GM12875 (cell line): ENCODE measurements around the gene MRPL52.
"Not testable (repeated sequence)": the region's sequence is repeated elsewhere in the genome, so short reads cannot be mapped to it uniquely, and the experiment has no call there.

Experiments used
- H3K4me3 ChIP-seq: one replicate; pipeline ENCODE4 v1.5.1; 2011; ENCODE audit warnings: low read depth, low read length, control low read depth
- TF ChIP-seq, protein P1 (sequence below): IDR thresholded peaks from 2 replicates; pipeline ENCODE4 v1.5.1; 2011; ENCODE audit warnings: low read depth, mild to moderate bottlenecking, control low read depth, inconsistent platforms, low read length, moderate library complexity, borderline replicate concordance; ENCODE audit not compliant: insufficient read depth

MRPL52 gene

DNA sequence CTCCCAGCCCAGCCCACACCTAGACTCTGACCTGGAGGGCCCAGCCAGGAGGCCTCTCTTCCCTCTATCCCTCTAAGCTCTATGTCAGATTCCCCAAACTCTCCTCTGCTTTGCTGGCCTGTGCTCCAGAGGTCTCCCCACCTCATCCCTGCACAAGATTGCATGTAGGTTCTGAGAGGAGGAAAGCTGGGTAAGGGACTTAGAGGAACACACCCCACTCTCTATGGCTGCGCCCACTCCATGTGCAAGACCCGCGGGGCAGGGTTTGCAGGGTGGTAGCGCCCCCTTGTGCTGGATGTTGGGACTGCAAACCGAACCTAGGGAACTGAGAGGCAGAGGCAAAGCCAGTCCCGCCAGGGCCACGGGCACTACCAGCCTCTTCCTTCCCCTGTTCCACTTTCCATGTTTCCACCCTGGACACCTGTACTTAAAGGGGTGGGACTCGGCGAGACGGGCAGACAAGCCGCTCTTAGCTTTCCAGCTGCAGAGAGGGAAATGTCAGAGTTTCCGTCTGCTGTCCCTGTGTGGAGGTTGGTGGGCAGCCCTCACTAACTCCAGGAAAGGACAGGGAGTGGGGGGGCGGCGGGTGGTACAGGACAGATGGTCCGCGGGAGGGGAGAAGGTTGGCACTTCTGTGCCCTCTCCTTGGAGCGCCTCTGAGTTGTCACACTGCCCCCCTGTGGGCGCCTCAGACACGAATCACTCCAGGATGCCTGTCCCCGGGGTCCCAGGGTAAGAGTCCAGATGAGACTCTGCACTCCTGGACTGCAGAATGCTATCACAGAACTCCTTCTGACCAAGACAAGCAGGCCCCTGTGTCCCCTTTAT, 23.5 kb downstream of the MRPL52 start:
- TF ChIP-seq, protein P1, sequence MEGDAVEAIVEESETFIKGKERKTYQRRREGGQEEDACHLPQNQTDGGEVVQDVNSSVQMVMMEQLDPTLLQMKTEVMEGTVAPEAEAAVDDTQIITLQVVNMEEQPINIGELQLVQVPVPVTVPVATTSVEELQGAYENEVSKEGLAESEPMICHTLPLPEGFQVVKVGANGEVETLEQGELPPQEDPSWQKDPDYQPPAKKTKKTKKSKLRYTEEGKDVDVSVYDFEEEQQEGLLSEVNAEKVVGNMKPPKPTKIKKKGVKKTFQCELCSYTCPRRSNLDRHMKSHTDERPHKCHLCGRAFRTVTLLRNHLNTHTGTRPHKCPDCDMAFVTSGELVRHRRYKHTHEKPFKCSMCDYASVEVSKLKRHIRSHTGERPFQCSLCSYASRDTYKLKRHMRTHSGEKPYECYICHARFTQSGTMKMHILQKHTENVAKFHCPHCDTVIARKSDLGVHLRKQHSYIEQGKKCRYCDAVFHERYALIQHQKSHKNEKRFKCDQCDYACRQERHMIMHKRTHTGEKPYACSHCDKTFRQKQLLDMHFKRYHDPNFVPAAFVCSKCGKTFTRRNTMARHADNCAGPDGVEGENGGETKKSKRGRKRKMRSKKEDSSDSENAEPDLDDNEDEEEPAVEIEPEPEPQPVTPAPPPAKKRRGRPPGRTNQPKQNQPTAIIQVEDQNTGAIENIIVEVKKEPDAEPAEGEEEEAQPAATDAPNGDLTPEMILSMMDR, result peak; percentile 88
- peak overlapping the region; percentile 11 for H3K4me3 ChIP-seq

DNA sequence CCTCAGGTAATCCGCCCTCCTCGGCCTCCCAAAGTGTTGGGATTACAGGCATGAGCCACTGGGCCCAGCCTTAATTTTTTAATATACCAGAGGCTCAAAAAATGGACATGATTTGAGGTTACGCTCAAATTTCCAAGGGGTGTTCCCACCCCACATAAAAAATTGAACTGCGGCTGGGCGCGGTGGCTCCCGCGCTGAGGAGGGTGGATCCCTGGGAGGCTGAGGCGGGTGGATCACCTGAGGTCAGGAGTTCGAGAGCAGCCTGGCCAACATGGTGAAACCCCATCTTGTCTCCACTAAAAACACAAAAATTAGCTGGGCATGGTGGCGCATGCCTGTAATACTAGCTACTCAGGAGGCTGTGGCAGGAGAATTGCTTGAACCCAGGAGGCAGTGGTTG, 24.6 kb downstream of the MRPL52 start:
- H3K4me3 ChIP-seq, result not testable (repeated sequence)

GRCh38 chr14:22854963-22855724, 25.5 kb downstream of the MRPL52 start:
- TF ChIP-seq, protein P1, result no peak

DNA sequence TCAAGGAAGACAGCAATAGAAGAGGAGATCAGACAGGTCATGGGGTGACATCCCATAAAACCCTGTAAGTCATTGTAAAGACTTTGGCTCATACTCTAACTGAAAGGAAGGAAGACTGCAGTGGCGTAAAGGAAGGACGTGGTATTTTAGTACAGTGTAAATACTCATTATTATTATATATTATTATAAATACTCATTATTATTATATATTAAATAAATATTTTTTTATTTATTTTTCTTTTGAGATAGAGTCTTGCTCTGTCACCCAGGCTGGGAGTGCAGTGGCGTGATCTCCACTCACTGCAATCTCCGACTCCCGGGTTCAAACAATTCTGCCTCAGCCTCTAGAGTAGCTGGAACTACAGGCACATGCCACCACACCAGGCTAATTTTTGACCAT, 26.7 kb downstream of the MRPL52 start:
- no peak overlapping the region for H3K4me3 ChIP-seq
- TF ChIP-seq, protein P1, result no peak

More at GRCh38 chr14:22854963-22855724, 25.5 kb downstream of the MRPL52 start:
- H3K4me3 ChIP-seq, result no peak overlapping the region

- H3K4me3 ChIP-seq, result not testable (repeated sequence)
Measured at GRCh38 chr14:22860377-22860776, 30.7 kb downstream of the MRPL52 start.

GRCh38 chr14:22861651-22862050, 32.0 kb downstream of the MRPL52 start:
- TF ChIP-seq, protein P1, result no peak
- no peak overlapping the region for H3K4me3 ChIP-seq

- H3K4me3 ChIP-seq, result no peak overlapping the region
- TF ChIP-seq, protein P1, result no peak
Measured at GRCh38 chr14:22864979-22865378, 35.3 kb downstream of the MRPL52 start.
